H1 (cell line): ENCODE results near the gene BRMS1. TPM values are rescaled to one million over a fixed set of nuclear protein-coding genes. Genes with fewer than 3 reads are reported as not detected.

Source experiments
- CTCF ChIP-seq, 3 experiments: IDR thresholded peaks; 1 replicate in 2 of 3; 2 replicates in 1 of 3; pipeline versions ENCODE4 v1.5.1 to v1.6.1; 2011; ENCODE audit warnings: low read length in 3 of 3, mild to moderate bottlenecking in 3 of 3, inconsistent platforms in 2 of 3, low read depth in 1 of 3, moderate library complexity in 1 of 3; ENCODE audit not compliant: insufficient read depth in 1 of 3; ENCODE audit errors: control extremely low read depth in 1 of 3
- EZH2 ChIP-seq: fragments of 200-600 bp; sonication (generic); IDR thresholded peaks from 2 replicates; pipeline ENCODE4 v1.7.1; 2012; ENCODE audit warnings: low read depth, mild to moderate bottlenecking, moderate library complexity, low read length, inconsistent platforms; ENCODE audit not compliant: severe bottlenecking
- MAFK ChIP-seq: IDR thresholded peaks from 2 replicates; pipeline ENCODE4 v1.6.1; 2012; ENCODE audit warnings: low read depth, mild to moderate bottlenecking, improper control_type of control experiment, low read length
- NANOG ChIP-seq: IDR thresholded peaks from 2 replicates; pipeline ENCODE4 v1.6.1; 2011; ENCODE audit warnings: low read length, low read depth, mild to moderate bottlenecking, inconsistent platforms; ENCODE audit not compliant: insufficient read depth, poor library complexity, severe bottlenecking
- SIN3A ChIP-seq, 2 experiments: IDR thresholded peaks in 1 of 2; conservative IDR thresholded peaks in 1 of 2; 2 replicates each; pipeline ENCODE4 v1.6.1; 2011 to 2012; ENCODE audit warnings: low read length in 2 of 2, improper control_type of control experiment in 1 of 2, low read depth in 1 of 2, mild to moderate bottlenecking in 1 of 2
- USF2 ChIP-seq: IDR thresholded peaks from 2 replicates; pipeline ENCODE4 v1.6.1; 2011; ENCODE audit warnings: low read length, improper control_type of control experiment
- polyA plus RNA-seq, 7 experiments: library from polyadenylated mRNA; depleted of rRNA in 3 of 7; stranded (reverse) in 5 of 7; unstranded in 2 of 7; fragments of >200 nt in 5 of 7; fragments of 200-250 nt in 2 of 7; gene quantifications; 1 replicate in 5 of 7; 2 replicates in 1 of 7; 4 replicates in 1 of 7; pipeline versions ENCODE4 v1.2.1 to v1.2.3, GENCODE V29; 2011 to 2013; ENCODE audit warnings: missing spikeins in 2 of 7, mixed read lengths in 2 of 7
- total RNA-seq: library from RNA; stranded (reverse); fragmentation: NEBNext Ultra II Directional; extraction: Animal tissue kit (Norgen Biotek cat#: 25700); gene quantifications from 2 replicates; pipeline ENCODE4 v1.2.1, GENCODE V29; 2021
- TF ChIP-seq, protein P1 (sequence below): IDR thresholded peaks from 2 replicates; pipeline ENCODE4 v1.6.1; 2012; ENCODE audit warnings: inconsistent platforms

BRMS1 gene
- total and polyA plus RNA-seq, 2 of the 8 experiments (the other 6 are each of a cell fraction or from before 2014, with no cell fraction given), result 39.2 to 46.1 TPM

GRCh38 chr11:66386171-66387069 is 41.5 kb upstream of the BRMS1 start (continued):
- TF ChIP-seq CTCF (IDR thresholded peaks at IDR 0.05; ENCODE audit: control extremely low read depth in 1 of 3, insufficient read depth in 1 of 3, low read depth in 1 of 3, low read length in 3 of 3) (peak; percentile 79 to 99 (median 89)), NANOG (no peak), SIN3A (conservative IDR thresholded peaks at IDR 0.05 in 1 of 2, IDR thresholded peaks at IDR 0.05 in 1 of 2; ENCODE audit: low read depth in 1 of 2, low read length in 2 of 2) (0 out of 4 replicates have a peak, but pooled peaks of 1 of the 2 experiments have one; percentile 44), USF2 (no peak), EZH2 (no peak), MAFK (no peak)
- TF ChIP-seq, protein P1, sequence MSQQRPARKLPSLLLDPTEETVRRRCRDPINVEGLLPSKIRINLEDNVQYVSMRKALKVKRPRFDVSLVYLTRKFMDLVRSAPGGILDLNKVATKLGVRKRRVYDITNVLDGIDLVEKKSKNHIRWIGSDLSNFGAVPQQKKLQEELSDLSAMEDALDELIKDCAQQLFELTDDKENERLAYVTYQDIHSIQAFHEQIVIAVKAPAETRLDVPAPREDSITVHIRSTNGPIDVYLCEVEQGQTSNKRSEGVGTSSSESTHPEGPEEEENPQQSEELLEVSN, result no peak
